ENCODE measurements around the gene ZNF518A. TPM values are rescaled to one million over a fixed set of nuclear protein-coding genes. Genes with fewer than 3 reads are reported as not detected.

ZNF518A gene
- total and polyA plus RNA-seq, 10 of the 15 experiments (the other 5 are each of a cell fraction or from before 2014, with no cell fraction given), result 3.7 to 24.4 (median 15.4) TPM

GRCh38 chr10:96205580-96205979 is 75.5 kb downstream of the ZNF518A start:
- Histone ChIP-seq H3K4me1 (ENCODE audit: control insufficient read depth, insufficient read depth, low read length) (peaks cover 10% of the 10 kb centered on the region), H3K9ac (ENCODE audit: control insufficient read depth, insufficient read depth, low read length) (no peak overlapping the region), H3K79me2 (ENCODE audit: control insufficient read depth, insufficient read depth, low read length) (no peaks in the 10 kb centered on the region), H3K4me3 (no peak overlapping the region), H2AFZ (ENCODE audit: control insufficient read depth, low read depth, low read length) (no peak overlapping the region), H4K20me1 (ENCODE audit: control insufficient read depth, insufficient read depth) (no peaks in the 10 kb centered on the region), H3K27ac (ENCODE audit: control insufficient read depth, insufficient read depth) (no peak overlapping the region), H3K9me3 (replicated peaks; ENCODE audit: control insufficient read depth, insufficient read depth, low read length) (no peaks in the 10 kb centered on the region), H3K27me3 (replicated peaks in 1 of 2; ENCODE audit: control insufficient read depth in 2 of 2, insufficient read depth in 2 of 2, low read length in 1 of 2) (no peaks in the 10 kb centered on the region), H3K4me2 (ENCODE audit: control insufficient read depth, insufficient read depth) (no peak overlapping the region), H3K36me3 (ENCODE audit: control insufficient read depth in 2 of 2, insufficient read depth in 2 of 2, low read length in 1 of 2) (peaks cover 23 to 76% of the 10 kb centered on the region in 2 experiments)
- FAIRE-seq (no peak), ATAC-seq (no peak), DNase-seq (ENCODE audit: low read depth, low spot score) (no peak)
- ChIA-PET CTCF (interaction anchor here (1.6 kb wide), 1 partner anchor 88 kb away, joined by 4 read pairs; no protein-coding TSS in a partner anchor), POLR2A (no interaction called here), RAD21 (ENCODE audit: unreplicated experiment) (interaction anchor here (0.6 to 1.4 kb wide), 3 partner anchors 188 to 518 kb away, joined by 3 to 4 read pairs (median 3); partner anchors contain the start of gene TCTN3), SMC1A (ENCODE audit: uncharacterized antibody, unreplicated experiment) (interaction anchor here (0.6 kb wide), 1 partner anchor 53 kb away, joined by 3 read pairs; no protein-coding TSS in a partner anchor)
- no TSS peak for BruUV-seq (replicated peaks)
- intact Hi-C loops (cut with micrococcal nuclease; ENCODE audit: unreplicated experiment), result loop anchor here (5.0 kb wide), 1 partner anchor 188 kb away; no protein-coding TSS in a partner anchor
- TF ChIP-seq POLR2A (IDR thresholded peaks at IDR 0.05; ENCODE audit: low read depth, low read length), result no peak
- in situ Hi-C loops (cut with MboI), result no loop called here
- 96% methylated on average over 1 of the region's 1 CpG for WGBS (ENCODE audit: insufficient coverage, insufficient replicate concordance, low lambda C conversion rate, missing lambda C conversion rate)

GRCh38 chr10:96208271-96208670 is 78.2 kb downstream of the ZNF518A start:
- CTCF ChIA-PET, result interaction anchor here (0.6 to 2.8 kb wide), 8 partner anchors 16 to 580 kb away, joined by 3 to 16 read pairs (median 4); no protein-coding TSS in a partner anchor
- peak; percentile 21 for DNase-seq (ENCODE audit: low read depth, low spot score)

More at GRCh38 chr10:96208271-96208670, 78.2 kb downstream of the ZNF518A start:
- FAIRE-seq (peak; percentile 81), ATAC-seq (peak; percentile 82)
- no peak overlapping the region for H3K4me2 ChIP-seq (ENCODE audit: control insufficient read depth, insufficient read depth)
- no peak overlapping the region for H3K4me3 ChIP-seq
- H3K79me2 ChIP-seq (ENCODE audit: control insufficient read depth, insufficient read depth, low read length), result no peaks in the 10 kb centered on the region
- no peaks in the 10 kb centered on the region for H3K27me3 ChIP-seq (replicated peaks in 1 of 2; ENCODE audit: control insufficient read depth in 2 of 2, insufficient read depth in 2 of 2, low read length in 1 of 2)
- ChIA-PET POLR2A (no interaction called here), RAD21 (ENCODE audit: unreplicated experiment) (interaction anchor here (1.0 to 2.0 kb wide), 4 partner anchors 21 to 118 kb away, joined by 3 to 7 read pairs (median 4); no protein-coding TSS in a partner anchor), SMC1A (ENCODE audit: uncharacterized antibody, unreplicated experiment) (interaction anchor here (0.9 to 1.5 kb wide), 8 partner anchors 10 to 194 kb away, joined by 3 to 7 read pairs (median 4); no protein-coding TSS in a partner anchor)
- H3K27ac ChIP-seq (ENCODE audit: control insufficient read depth, insufficient read depth), result no peak overlapping the region
- no peaks in the 10 kb centered on the region for H3K9me3 ChIP-seq (replicated peaks; ENCODE audit: control insufficient read depth, insufficient read depth, low read length)
- H3K36me3 ChIP-seq (ENCODE audit: control insufficient read depth in 2 of 2, insufficient read depth in 2 of 2, low read length in 1 of 2), result peaks cover 26 to 75% of the 10 kb centered on the region in 2 experiments
- 0 out of 2 replicates have a peak, but pooled peaks have one; percentile 42 for TF ChIP-seq IKZF1 (conservative IDR thresholded peaks at IDR 0.05)
- TF ChIP-seq RUNX3 (IDR thresholded peaks at IDR 0.05; ENCODE audit: low read length), result peak; percentile 74
- peak; percentile 22 to 28; a peak in 2 of 4 replicates for TF ChIP-seq IKZF2 (IDR thresholded peaks at IDR 0.05)
- 0 out of 2 replicates have a peak, but pooled peaks have one; percentile 1 for TF ChIP-seq RAD21 (IDR thresholded peaks at IDR 0.05; ENCODE audit: insufficient read depth, low read depth, low read length)
- no peak for TF ChIP-seq KDM1A (IDR thresholded peaks at IDR 0.05; ENCODE audit: borderline replicate concordance)
- peak; percentile 60 for TF ChIP-seq MEF2B (IDR thresholded peaks at IDR 0.05; ENCODE audit: partially characterized antibody, poor library complexity, severe bottlenecking)
- no peak for TF ChIP-seq ZNF622 (IDR thresholded peaks at IDR 0.05)
- no peak for TF ChIP-seq HCFC1 (IDR thresholded peaks at IDR 0.05; ENCODE audit: low read length)
- TF ChIP-seq POLR2AphosphoS2 (IDR thresholded peaks at IDR 0.05; ENCODE audit: low read depth, low read length), result no peak
- 0 out of 2 replicates have a peak, but pooled peaks have one; percentile 19 for TF ChIP-seq NR2F1 (conservative IDR thresholded peaks at IDR 0.05)
- TF ChIP-seq NFXL1 (IDR thresholded peaks at IDR 0.05; ENCODE audit: borderline replicate concordance), result no peak
- H2AFZ ChIP-seq (ENCODE audit: control insufficient read depth, low read depth, low read length), result no peak overlapping the region
- H3K9ac ChIP-seq (ENCODE audit: control insufficient read depth, insufficient read depth, low read length), result no peak overlapping the region
- no TSS peak for BruUV-seq (replicated peaks)
- intact Hi-C loops (cut with micrococcal nuclease; ENCODE audit: unreplicated experiment) (loop anchor here (5.0 kb wide), 1 partner anchor 191 kb away; no protein-coding TSS in a partner anchor), in situ Hi-C loops (cut with MboI) (no loop called here)
- 9% methylated on average over 2 of the region's 2 CpGs for WGBS (ENCODE audit: insufficient coverage, insufficient replicate concordance, low lambda C conversion rate, missing lambda C conversion rate)
- peaks cover 18% of the 10 kb centered on the region for H3K4me1 ChIP-seq (ENCODE audit: control insufficient read depth, insufficient read depth, low read length)
- no peaks in the 10 kb centered on the region for H4K20me1 ChIP-seq (ENCODE audit: control insufficient read depth, insufficient read depth)

Data from GM12878 (cell line).